Measurements from ENCODE around the gene NSD2.

Gene NSD2

GRCh38 chr4:1866189-1866661 lies 5.0 kb upstream of the NSD2 start:
- DNase-seq, result no peak

GRCh38 chr4:1868293-1868692 lies 2.9 kb upstream of the NSD2 start:
- no peak for DNase-seq

GRCh38 chr4:1868912-1869311 lies 2.3 kb upstream of the NSD2 start:
- no peak for DNase-seq

GRCh38 chr4:1869530-1870327 lies 1.5 kb upstream of the NSD2 start:
- DNase-seq, result no peak

- DNase-seq, result peak; percentile 56 to 69
Observed at GRCh38 chr4:1870328-1870577, 940 bp upstream of the NSD2 start.

DNA sequence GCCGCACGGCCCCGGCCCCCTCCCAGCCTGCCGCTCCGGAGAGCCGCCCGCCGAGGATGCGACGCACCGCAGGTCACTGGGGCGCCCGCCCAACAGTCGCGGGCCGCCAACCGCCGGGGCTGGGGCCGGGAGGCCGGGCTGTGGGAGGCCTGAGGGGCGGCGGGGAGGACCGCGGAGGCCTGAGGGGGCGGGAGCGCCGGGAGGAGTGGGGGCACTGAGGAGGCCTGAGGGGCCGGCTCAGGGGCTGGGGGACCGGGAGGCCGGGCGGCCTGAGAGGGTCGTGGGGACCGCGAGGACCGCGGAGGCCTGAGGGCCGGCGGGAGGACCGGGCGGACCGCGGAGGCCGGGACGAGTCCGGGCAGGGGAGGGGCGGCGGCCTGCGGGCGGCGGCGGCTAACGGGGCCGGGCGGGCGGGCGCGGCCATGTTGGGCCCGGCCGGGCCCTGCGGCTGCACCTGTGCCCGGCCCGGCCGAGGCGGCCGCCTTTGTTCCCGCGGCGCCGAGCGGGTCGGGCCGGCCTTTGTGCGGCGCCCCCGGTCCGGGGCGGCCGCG lies 353 bp downstream of the NSD2 start:
- DNase-seq, result no peak

- no peak for DNase-seq
Observed at GRCh38 chr4:1872870-1873269, 1.7 kb downstream of the NSD2 start.

- no peak for DNase-seq
Observed at GRCh38 chr4:1873291-1873690, 2.1 kb downstream of the NSD2 start.

GRCh38 chr4:1873776-1874175 lies 2.6 kb downstream of the NSD2 start:
- DNase-seq, result no peak

- no peak for DNase-seq
Observed at GRCh38 chr4:1874201-1874600, 3.0 kb downstream of the NSD2 start.

- no peak for DNase-seq
Observed at GRCh38 chr4:1879485-1879884, 8.3 kb downstream of the NSD2 start.

DNA sequence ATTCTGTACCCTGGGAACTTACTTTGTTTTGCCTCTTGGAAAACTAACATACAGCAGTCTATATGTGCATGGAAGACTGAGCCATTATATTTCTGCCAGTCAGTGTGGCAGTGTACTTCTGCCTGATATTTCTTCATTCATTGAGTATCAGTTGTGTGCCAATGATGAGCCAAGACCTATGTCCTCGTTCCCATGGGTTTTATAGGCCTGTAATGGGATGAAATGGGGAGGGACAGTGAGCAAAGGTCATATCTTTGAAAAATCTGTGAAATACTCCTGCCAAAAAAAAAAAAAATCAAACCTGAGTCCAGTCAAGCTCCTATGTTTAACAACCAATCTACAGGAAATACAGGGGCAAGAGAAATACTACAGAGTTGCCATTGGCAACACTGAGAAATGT lies 9.1 kb downstream of the NSD2 start:
- DNase-seq, result no peak

DNA sequence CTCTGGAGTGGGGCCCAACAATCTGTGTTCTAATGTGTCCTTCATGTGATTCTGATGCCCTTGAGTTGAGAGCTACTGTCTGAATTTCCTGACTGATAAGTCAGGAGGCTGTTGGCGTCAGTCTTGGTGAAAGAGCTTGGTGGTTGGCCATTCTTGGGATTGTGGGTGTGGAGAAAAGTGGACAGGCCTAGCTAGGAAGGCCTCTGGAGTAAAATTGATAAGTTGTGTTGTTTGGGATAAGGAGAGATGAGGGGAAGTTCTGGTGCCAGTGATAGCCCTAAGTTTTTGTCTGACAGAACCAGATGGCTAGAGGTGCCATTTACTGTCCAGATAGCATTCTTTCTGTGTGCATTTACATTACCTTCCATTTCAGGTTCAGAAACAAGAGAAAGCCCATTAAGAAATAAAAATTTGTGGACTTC lies 11.7 kb downstream of the NSD2 start:
- DNase-seq, result no peak

DNA sequence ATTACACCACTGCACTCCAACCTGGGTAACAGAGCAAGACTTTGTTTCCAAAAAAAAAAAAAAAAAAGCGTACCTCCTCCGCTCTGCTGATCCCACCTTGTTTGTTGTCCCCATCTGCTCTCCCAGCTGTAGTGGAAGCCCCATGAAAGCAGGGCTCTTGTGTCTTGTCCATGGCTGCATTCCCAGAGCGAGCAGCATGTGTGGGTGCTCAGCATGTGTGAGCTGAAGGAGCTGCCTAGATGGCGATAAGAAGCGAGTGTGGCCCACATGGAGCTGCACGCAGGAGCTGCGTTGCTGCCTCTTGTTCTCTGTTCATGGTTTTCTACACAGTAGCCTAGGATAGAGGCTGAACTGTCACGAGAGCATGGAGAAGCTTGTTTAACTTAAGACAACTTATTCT lies 12.4 kb downstream of the NSD2 start:
- DNase-seq, result no peak

- no peak for DNase-seq
Observed at GRCh38 chr4:1885414-1885813, 14.2 kb downstream of the NSD2 start.

- DNase-seq, result no peak
Observed at GRCh38 chr4:1887052-1887451, 15.9 kb downstream of the NSD2 start.

DNA sequence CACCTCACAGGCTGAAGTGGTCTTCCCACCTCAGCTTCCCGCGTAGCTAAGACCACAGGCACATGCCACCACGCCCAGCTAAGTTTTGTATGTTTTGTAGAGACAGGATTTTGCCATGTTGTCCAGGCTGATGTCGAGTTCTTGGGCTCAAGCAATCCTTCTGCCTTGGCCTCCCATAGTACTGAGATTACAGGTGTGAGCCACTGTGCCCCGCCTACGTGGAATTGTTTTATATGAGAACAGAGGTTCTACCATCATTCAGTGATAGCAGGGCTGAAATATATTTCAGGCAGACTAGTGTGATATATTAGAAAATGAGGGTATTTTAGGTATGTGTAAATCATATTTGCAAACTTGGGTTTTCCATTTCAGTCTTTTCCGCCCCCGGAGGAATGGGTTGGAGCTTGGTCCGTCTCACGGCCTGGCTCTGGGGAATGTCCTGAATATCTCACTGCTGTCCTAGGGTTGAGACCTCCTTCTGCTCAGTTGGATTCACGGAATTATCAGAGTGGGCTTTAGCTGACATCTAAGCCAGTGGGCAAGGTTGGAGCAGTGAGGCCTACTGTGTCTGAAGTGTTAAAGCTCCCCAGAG lies 19.9 kb downstream of the NSD2 start:
- no peak for DNase-seq

DNA sequence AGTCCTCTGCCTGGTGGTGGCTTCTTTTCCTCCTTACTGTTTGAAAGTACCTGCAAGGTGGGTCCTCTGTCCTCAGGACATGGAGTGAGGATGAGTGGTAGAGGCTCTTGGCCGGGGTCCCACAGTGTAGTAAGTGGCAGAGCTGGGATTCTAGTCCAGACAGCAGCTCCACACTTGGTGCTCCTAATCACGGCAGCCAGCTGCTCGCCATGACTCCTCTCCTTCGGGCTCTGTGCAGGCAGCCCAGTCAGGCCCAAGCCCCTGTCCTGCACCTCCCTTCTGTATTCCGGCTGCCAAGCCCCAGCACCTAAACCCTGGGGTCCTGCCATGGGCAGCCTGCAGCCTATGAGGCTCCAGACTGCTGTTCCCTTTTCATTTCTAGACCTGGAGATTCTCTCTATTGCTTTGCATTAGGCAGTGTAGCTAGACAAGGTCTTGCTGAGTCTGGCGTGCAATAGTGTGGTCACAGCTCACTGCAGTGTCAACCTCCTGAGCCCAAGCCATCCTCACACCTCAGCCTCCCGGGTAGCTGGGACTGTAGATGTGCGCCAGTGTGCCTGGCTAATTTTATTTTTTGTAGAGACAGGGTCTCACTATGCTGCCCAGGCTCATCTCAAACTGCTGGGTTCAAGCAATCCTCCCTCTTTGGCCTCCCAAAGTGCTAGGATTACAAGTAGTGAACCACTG lies 24.9 kb downstream of the NSD2 start:
- DNase-seq, result no peak

DNA sequence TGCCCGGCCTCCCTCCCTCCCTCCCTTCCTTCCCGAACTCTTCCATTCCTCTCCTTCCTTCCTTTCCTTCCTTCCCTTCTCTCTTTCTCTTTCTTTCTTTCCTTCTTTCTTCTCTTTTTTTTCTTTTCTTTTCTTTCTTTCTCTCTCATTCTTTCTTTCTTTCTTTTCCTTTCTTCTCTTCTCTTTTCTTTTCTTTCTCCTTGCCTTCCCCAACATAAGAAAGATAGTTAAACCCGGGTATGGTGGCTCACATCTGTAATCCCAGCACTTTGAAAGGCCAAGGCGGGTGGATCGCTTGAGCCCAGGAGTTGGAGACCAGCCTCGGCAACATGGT lies 25.4 kb downstream of the NSD2 start:
- DNase-seq, result no peak

DNA sequence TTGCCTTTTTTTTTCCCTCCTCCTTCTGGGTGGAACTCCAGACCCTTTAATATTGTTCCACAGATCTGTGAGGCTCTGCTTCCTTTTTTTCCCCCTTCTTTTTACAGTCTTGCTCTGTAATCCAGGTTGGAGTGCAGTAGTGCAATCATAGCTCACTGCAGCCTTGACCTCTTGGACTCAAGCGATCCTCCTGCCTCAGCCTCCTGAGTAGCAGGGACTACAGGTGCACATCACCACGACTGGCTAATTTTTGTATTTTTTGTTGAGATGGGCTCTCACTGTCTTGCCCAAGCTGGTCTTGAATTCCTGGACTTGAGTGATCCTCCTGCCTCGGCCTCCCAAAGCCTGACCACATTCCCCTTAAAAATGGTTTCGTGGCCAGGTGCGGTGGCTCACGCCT lies 26.8 kb downstream of the NSD2 start:
- no peak for DNase-seq

- no peak for DNase-seq
Observed at GRCh38 chr4:1898681-1899080, 27.5 kb downstream of the NSD2 start.

GRCh38 chr4:1899149-1900086 lies 28.2 kb downstream of the NSD2 start:
- DNase-seq, result peak in 1 of 2 experiments; percentile 26

GRCh38 chr4:1900087-1900433 lies 28.9 kb downstream of the NSD2 start:
- no peak for DNase-seq

Measured in NCI-H446 (cell line).